A673 (cell line): ENCODE measurements around the gene SLC27A1. TPM values are rescaled to one million over a fixed set of nuclear protein-coding genes. Genes with fewer than 3 reads are reported as not detected.

Source experiments
- BruUV-seq: library from RNA; stranded (reverse); fragments of 400-500 nt; replicated peaks from 2 replicates; lab custom pipeline; 2021; lab: Mats Ljungman, UMichigan
- CTCF ChIA-PET: fragments of 300-600 bp; sonication (Branson Sonifier 250); formaldehyde crosslinking; loops from one replicate; lab custom pipeline; 2022; ENCODE audit warnings: antibody characterized with exemption; lab: Charles Lee
- POLR2A ChIA-PET: fragments of 300-600 bp; sonication (Branson Sonifier 250); formaldehyde crosslinking; loops from one replicate; lab custom pipeline; 2022; ENCODE audit warnings: antibody characterized with exemption; ENCODE audit not compliant: low non-redundant PET; lab: Charles Lee
- DNase-seq: peaks from one replicate; pipeline ENCODE4 v3.0.0-alpha.2; 2015; ENCODE audit warnings: low spot score
- H3K27ac ChIP-seq: fragments of 200-600 bp; sonication (generic); 2 replicates; pipeline ENCODE4 v1.5.1; 2016; ENCODE audit warnings: mixed run types, low read depth, mild to moderate bottlenecking, mixed read lengths, antibody characterized with exemption, low read length; ENCODE audit not compliant: poor library complexity, severe bottlenecking
- H3K27me3 ChIP-seq: fragments of 200-600 bp; sonication (generic); replicated peaks from 2 replicates; pipeline ENCODE4 v1.6.1; 2017; ENCODE audit warnings: mixed run types, low read depth, mild to moderate bottlenecking, mixed read lengths, antibody characterized with exemption, low read length; ENCODE audit not compliant: insufficient read depth, poor library complexity
- H3K36me3 ChIP-seq: fragments of 200-600 bp; sonication (generic); 2 replicates; pipeline ENCODE4 v1.6.1; 2016; ENCODE audit warnings: mixed run types, mild to moderate bottlenecking, mixed read lengths, antibody characterized with exemption, low read length; ENCODE audit not compliant: insufficient read depth, poor library complexity, severe bottlenecking
- H3K4me1 ChIP-seq: fragments of 200-600 bp; sonication (generic); 2 replicates; pipeline ENCODE4 v1.6.1; 2017; ENCODE audit warnings: mixed run types, mild to moderate bottlenecking, mixed read lengths, antibody characterized with exemption, low read length; ENCODE audit not compliant: insufficient read depth, poor library complexity, severe bottlenecking
- H3K4me3 ChIP-seq: fragments of 200-600 bp; sonication (generic); 2 replicates; pipeline ENCODE4 v1.5.1; 2016; ENCODE audit warnings: low read depth, mixed run types, mild to moderate bottlenecking, mixed read lengths, low read length; ENCODE audit not compliant: poor library complexity, severe bottlenecking
- H3K9me3 ChIP-seq: fragments of 200-600 bp; sonication (generic); 2 replicates; pipeline ENCODE4 v1.6.1; 2016; ENCODE audit warnings: mixed run types, low read depth, mild to moderate bottlenecking, mixed read lengths, antibody characterized with exemption, low read length; ENCODE audit not compliant: poor library complexity, severe bottlenecking
- CTCF ChIP-seq: fragments of 300-800, 200-600 bp; sonication (generic); conservative IDR thresholded peaks from 2 replicates; pipeline ENCODE4 v1.5.1; 2017; ENCODE audit warnings: low read depth, mild to moderate bottlenecking, antibody characterized with exemption, low read length, moderate library complexity, mixed read lengths
- EZH2 ChIP-seq: fragments of 200-600 bp; sonication (generic); IDR thresholded peaks from 2 replicates; pipeline ENCODE4 v1.6.1; 2017; ENCODE audit warnings: borderline replicate concordance, low read depth, mild to moderate bottlenecking, mixed read lengths, antibody characterized with exemption, low read length; ENCODE audit not compliant: poor library complexity, severe bottlenecking
- intact Hi-C: fragments of 100-400 bp; cut with micrococcal nuclease; formaldehyde crosslinking; loops from one replicate; pipeline ENCODE4 v1.10.0; 2022; ENCODE audit not compliant: unreplicated experiment
- total RNA-seq: library from RNA; stranded (reverse); gene quantifications from 2 replicates; pipeline ENCODE4 v1.2.3, GENCODE V29; 2021

Gene SLC27A1
- total RNA-seq, 1 experiment from 2014 or later: 3.0 TPM

- ChIA-PET CTCF (no interaction called here), POLR2A (no interaction called here)
- H3K27me3 ChIP-seq: no peaks in the 10 kb centered on the region
- no peaks in the 10 kb centered on the region for H3K9me3 ChIP-seq
- no peak for DNase-seq
- TF ChIP-seq CTCF (no peak), EZH2 (no peak)
- H3K4me3 ChIP-seq: no peak overlapping the region
- H3K27ac ChIP-seq: no peak overlapping the region
- H3K36me3 ChIP-seq: peaks cover 6% of the 10 kb centered on the region
- peaks cover 19% of the 10 kb centered on the region for H3K4me1 ChIP-seq
- intact Hi-C loops: no loop called here
- no TSS peak for BruUV-seq
Observed at GRCh38 chr19:17503240-17503639, 32.9 kb downstream of the SLC27A1 start.

- Histone ChIP-seq H3K4me3 (no peak overlapping the region), H3K36me3 (peaks cover 6% of the 10 kb centered on the region), H3K27me3 (no peaks in the 10 kb centered on the region), H3K9me3 (no peaks in the 10 kb centered on the region), H3K4me1 (peaks cover 19% of the 10 kb centered on the region), H3K27ac (no peak overlapping the region)
- ChIA-PET POLR2A (no interaction called here), CTCF (no interaction called here)
- TF ChIP-seq EZH2: no peak
- TF ChIP-seq CTCF: no peak
- no TSS peak for BruUV-seq
- intact Hi-C loops: no loop called here
- DNase-seq: no peak
Observed at GRCh38 chr19:17504030-17504429, 33.7 kb downstream of the SLC27A1 start.

GRCh38 chr19:17504456-17504855 is 34.1 kb downstream of the SLC27A1 start:
- Histone ChIP-seq H3K4me1 (peaks cover 16% of the 10 kb centered on the region), H3K9me3 (no peaks in the 10 kb centered on the region), H3K4me3 (no peak overlapping the region), H3K36me3 (peaks cover 6% of the 10 kb centered on the region), H3K27ac (no peak overlapping the region), H3K27me3 (no peaks in the 10 kb centered on the region)
- intact Hi-C loops: no loop called here
- no peak for DNase-seq
- CTCF ChIA-PET: no interaction called here
- BruUV-seq: no TSS peak
- POLR2A ChIA-PET: no interaction called here
- no peak for TF ChIP-seq EZH2
- TF ChIP-seq CTCF: no peak
